ENCODE measurements around the gene ALPL.

Gene ALPL

GRCh38 chr1:21569820-21570527 is 60.8 kb downstream of the ALPL start:
- in situ Hi-C loops (cut with HindIII; ENCODE audit: low pct_ligation_motif_present, low pct_unique_long_range_greater_than_20kb, low sequenced_read_pairs): no loop called here

GRCh38 chr1:21570528-21570875 is 61.3 kb downstream of the ALPL start:
- DNase-seq: no peak
- in situ Hi-C loops (cut with HindIII; ENCODE audit: low pct_ligation_motif_present, low pct_unique_long_range_greater_than_20kb, low sequenced_read_pairs): no loop called here

More at GRCh38 chr1:21569820-21570527, 60.8 kb downstream of the ALPL start:
- no peak for DNase-seq

DNA sequence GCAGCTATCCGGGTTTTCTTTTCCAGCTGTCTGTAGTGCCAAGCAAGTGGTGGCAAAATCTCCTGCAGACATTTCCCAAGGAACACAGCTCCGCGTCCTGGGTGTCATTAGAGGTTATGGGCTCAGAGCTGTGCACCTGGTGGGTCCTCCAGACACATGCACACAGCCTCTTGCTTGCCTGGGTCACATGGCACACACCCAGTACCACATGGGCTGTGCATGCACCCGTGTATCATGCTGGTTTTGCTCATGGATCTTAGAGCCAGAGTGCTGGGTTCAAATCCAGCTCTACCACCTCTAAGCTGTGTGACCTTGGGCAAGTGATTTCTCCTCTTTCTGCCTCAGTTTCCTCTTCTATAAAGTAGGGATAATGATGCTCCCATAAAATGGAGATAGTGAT is 61.7 kb downstream of the ALPL start:
- no peak for DNase-seq
- in situ Hi-C loops (cut with HindIII; ENCODE audit: low pct_ligation_motif_present, low pct_unique_long_range_greater_than_20kb, low sequenced_read_pairs): no loop called here

DNA sequence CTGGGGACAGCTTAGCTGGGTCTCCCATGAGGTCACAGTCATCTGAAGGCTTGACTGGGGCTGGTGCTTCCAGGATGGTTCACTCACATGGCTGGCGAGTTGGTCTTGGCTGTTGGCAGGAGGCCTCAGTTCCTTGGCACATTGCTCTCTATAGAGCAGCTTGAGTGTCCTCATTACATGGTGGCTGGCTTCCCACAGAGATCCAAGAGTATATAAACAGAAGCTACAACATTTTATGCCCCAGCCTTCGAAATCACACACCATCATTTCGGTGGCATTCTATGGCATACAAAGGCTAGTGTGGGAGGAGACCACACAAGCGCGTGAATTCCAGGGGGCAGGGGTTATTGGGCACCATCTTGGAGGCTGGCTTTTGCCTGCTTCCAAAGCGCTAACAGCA is 63.0 kb downstream of the ALPL start:
- no peak for DNase-seq
- in situ Hi-C loops (cut with HindIII; ENCODE audit: low pct_ligation_motif_present, low pct_unique_long_range_greater_than_20kb, low sequenced_read_pairs): no loop called here

DNA sequence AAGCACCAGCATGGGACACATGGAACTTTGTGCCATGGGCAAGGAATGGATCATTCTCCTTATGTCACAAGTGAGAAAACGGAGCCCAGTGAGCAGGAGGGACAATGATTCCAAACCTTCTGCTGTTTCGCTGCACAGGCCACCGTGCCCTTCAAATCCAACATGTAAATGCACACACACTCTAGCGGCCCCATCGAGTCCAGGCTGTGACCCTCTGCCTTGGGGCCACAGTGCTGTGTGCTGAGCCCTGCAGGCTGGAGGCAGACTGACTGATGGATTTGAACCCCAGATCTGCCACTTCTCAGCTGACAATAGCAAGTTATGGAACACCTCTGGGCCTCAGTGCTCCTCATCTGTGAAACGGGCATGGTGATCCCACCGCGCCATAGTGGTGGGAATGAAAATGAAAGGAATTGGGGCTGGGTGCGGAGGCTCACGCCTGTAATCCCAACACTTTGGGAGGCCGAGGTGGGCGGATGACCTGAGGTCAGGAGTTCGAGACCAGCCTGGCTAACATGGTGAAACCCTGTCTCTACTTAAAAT is 63.6 kb downstream of the ALPL start:
- in situ Hi-C loops (cut with HindIII; ENCODE audit: low pct_ligation_motif_present, low pct_unique_long_range_greater_than_20kb, low sequenced_read_pairs): no loop called here
- no peak for DNase-seq

- no peak for DNase-seq
- in situ Hi-C loops (cut with HindIII; ENCODE audit: low pct_ligation_motif_present, low pct_unique_long_range_greater_than_20kb, low sequenced_read_pairs): no loop called here
Observed at GRCh38 chr1:21573475-21573874, 64.3 kb downstream of the ALPL start.

DNA sequence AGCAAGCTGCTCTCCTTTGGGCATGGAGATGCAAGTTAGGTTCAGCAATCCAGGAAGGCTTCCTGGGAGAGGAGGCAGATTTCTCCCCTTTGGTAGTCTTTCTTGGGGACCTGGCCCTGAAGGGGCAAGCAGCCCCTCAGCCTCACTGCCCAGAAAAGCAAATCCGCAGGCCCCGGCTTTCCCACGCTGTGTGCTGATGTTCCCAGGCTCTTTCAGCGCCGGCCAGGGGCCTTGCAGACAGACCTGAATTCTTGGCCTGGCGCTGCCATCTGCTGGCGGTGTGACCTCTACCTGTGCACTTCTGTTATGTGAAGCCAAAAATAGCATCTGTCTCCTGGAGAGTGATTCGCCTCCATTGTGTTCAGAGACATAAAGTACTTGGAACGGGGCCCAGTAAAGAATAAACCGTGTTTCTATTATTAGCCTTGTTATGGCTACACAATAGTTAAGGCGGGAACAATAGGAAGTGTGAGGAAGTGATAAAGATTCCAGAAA is 64.8 kb downstream of the ALPL start:
- in situ Hi-C loops (cut with HindIII; ENCODE audit: low pct_ligation_motif_present, low pct_unique_long_range_greater_than_20kb, low sequenced_read_pairs): no loop called here
- DNase-seq: peak; percentile 36

GRCh38 chr1:21574466-21575151 is 65.4 kb downstream of the ALPL start:
- no peak for DNase-seq
- in situ Hi-C loops (cut with HindIII; ENCODE audit: low pct_ligation_motif_present, low pct_unique_long_range_greater_than_20kb, low sequenced_read_pairs): no loop called here

- DNase-seq: no peak
- in situ Hi-C loops (cut with HindIII; ENCODE audit: low pct_ligation_motif_present, low pct_unique_long_range_greater_than_20kb, low sequenced_read_pairs): no loop called here
Observed at GRCh38 chr1:21575351-21575942, 66.2 kb downstream of the ALPL start.

GRCh38 chr1:21576031-21576797 is 67.0 kb downstream of the ALPL start:
- in situ Hi-C loops (cut with HindIII; ENCODE audit: low pct_ligation_motif_present, low pct_unique_long_range_greater_than_20kb, low sequenced_read_pairs): no loop called here
- no peak for DNase-seq

GRCh38 chr1:21576798-21577187 is 67.6 kb downstream of the ALPL start:
- DNase-seq: no peak
- in situ Hi-C loops (cut with HindIII; ENCODE audit: low pct_ligation_motif_present, low pct_unique_long_range_greater_than_20kb, low sequenced_read_pairs): no loop called here

GRCh38 chr1:21577324-21577723 is 68.1 kb downstream of the ALPL start:
- in situ Hi-C loops (cut with HindIII; ENCODE audit: low pct_ligation_motif_present, low pct_unique_long_range_greater_than_20kb, low sequenced_read_pairs): no loop called here
- DNase-seq: no peak

DNA sequence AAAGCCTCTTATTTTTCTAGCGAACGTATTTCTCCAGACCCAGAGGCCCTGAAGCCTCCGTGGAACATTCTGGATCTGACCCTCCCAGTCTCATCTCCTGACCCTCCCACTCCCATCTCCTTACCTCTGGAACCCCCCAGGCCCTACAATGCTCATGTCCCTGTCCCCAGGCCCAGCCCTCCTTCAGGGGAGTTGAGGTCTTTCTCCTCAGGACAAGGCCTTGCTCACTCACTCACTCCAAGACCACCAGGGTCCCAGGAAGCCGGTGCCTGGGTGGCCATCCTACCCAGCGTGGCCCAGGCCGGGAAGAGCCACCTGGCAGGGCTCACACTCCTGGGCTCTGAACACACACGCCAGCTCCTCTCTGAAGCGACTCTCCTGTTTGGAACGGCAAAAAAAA is 68.7 kb downstream of the ALPL start:
- no peak for DNase-seq
- in situ Hi-C loops (cut with HindIII; ENCODE audit: low pct_ligation_motif_present, low pct_unique_long_range_greater_than_20kb, low sequenced_read_pairs): no loop called here

GRCh38 chr1:21579791-21580190 is 70.6 kb downstream of the ALPL start:
- in situ Hi-C loops (cut with HindIII; ENCODE audit: low pct_ligation_motif_present, low pct_unique_long_range_greater_than_20kb, low sequenced_read_pairs): no loop called here
- peak; percentile 65 for DNase-seq

DNA sequence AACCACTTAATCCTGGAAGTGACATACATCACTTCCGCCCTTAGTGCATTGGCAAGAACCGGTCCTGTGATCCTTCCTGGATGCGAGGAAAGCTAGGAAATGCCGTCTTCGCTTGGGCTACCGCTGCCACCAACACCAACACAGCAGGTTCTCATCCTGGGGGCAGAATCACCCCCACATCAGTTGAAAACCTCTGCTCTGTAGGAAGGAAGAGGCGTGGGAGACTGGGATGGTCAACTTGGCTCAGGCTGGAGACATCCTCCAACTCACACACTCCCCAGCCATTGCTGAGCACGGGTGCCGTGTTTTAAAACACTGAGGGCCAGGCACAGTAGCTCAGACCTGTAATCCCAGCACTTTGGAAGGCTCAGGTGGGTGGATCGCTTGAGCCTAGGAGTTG is 74.9 kb downstream of the ALPL start:
- DNase-seq: no peak
- in situ Hi-C loops (cut with HindIII; ENCODE audit: low pct_ligation_motif_present, low pct_unique_long_range_greater_than_20kb, low sequenced_read_pairs): no loop called here

DNA sequence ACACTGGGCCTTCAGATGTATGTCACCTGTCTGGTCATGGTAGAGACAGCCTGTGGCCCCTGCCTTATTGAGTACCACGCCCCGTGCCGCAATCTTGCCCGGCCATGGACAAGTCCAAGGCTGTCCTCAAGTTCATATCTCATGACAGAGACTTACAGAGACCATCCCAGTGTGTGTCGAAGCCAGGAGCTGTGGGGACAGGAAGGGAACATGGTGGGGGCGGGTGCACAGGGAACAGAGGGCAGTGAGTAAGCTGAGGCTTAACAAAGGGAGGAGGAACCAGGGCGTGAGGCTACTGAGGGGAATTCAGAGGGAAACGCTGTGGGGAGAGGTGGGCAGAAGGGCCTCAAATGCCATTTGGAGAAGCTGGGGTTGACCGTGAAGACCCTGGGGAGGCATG is 75.8 kb downstream of the ALPL start:
- DNase-seq: no peak
- in situ Hi-C loops (cut with HindIII; ENCODE audit: low pct_ligation_motif_present, low pct_unique_long_range_greater_than_20kb, low sequenced_read_pairs): no loop called here

- in situ Hi-C loops (cut with HindIII; ENCODE audit: low pct_ligation_motif_present, low pct_unique_long_range_greater_than_20kb, low sequenced_read_pairs): no loop called here
- DNase-seq: peak; percentile 7
Observed at GRCh38 chr1:21586222-21586621, 77.0 kb downstream of the ALPL start.

- DNase-seq: peak; percentile 92
- in situ Hi-C loops (cut with HindIII; ENCODE audit: low pct_ligation_motif_present, low pct_unique_long_range_greater_than_20kb, low sequenced_read_pairs): no loop called here
Observed at GRCh38 chr1:21586846-21587601, 77.8 kb downstream of the ALPL start.

Measured in ACHN (cell line).